DND-41 (cell line): ENCODE data around the gene HDAC4.

Experiments
- ATAC-seq: fragments of 200-7000 bp; cut with Tn5 transposase; 3 replicates; pipeline ENCODE4 v1.9.1; 2021; ENCODE audit warnings: low read depth; ENCODE audit not compliant: insufficient read depth
- DNase-seq: peaks from one replicate; pipeline ENCODE4 v3.0.0-alpha.2; 2020
- H2AFZ ChIP-seq: 2 replicates; pipeline ENCODE4 v1.6.0; 2012; ENCODE audit warnings: low read depth, low read length
- H3K27ac ChIP-seq: 2 replicates; pipeline ENCODE4 v1.5.1; 2012; ENCODE audit warnings: low read length, inconsistent platforms
- H3K27me3 ChIP-seq: fragments of 200-600 bp; sonication (generic); 2 replicates; pipeline ENCODE4 v1.6.0; 2012; ENCODE audit warnings: low read length, mild to moderate bottlenecking, inconsistent platforms; ENCODE audit not compliant: insufficient read depth, poor library complexity
- H3K36me3 ChIP-seq: 2 replicates; pipeline ENCODE4 v1.5.1; 2012; ENCODE audit warnings: low read length, inconsistent platforms; ENCODE audit not compliant: insufficient read depth
- H3K4me1 ChIP-seq: 2 replicates; pipeline ENCODE4 v1.5.1; 2012; ENCODE audit warnings: mild to moderate bottlenecking, low read length; ENCODE audit not compliant: insufficient read depth
- H3K4me2 ChIP-seq: 2 replicates; pipeline ENCODE4 v1.6.0; 2012; ENCODE audit warnings: mild to moderate bottlenecking, moderate library complexity, low read length, inconsistent platforms; ENCODE audit not compliant: insufficient read depth
- H3K4me3 ChIP-seq, 2 experiments: fragments of 200-600 bp in 1 of 2; shearing (Covaris generic) in 1 of 2; 2 replicates each; pipeline ENCODE4 v1.5.1; 2012 to 2016; ENCODE audit warnings: inconsistent platforms in 2 of 2, low read length in 2 of 2, mild to moderate bottlenecking in 2 of 2, low read depth in 1 of 2, moderate library complexity in 1 of 2
- H3K79me2 ChIP-seq: 2 replicates; pipeline ENCODE4 v1.6.0; 2012; ENCODE audit warnings: low read length, inconsistent platforms; ENCODE audit not compliant: insufficient read depth
- H3K9ac ChIP-seq: 2 replicates; pipeline ENCODE4 v1.6.0; 2012; ENCODE audit warnings: low read depth, mild to moderate bottlenecking, inconsistent platforms, low read length, moderate library complexity
- H3K9me3 ChIP-seq: 2 replicates; pipeline ENCODE4 v1.5.1; 2012; ENCODE audit warnings: low read length, moderate library complexity, mild to moderate bottlenecking, inconsistent platforms; ENCODE audit not compliant: insufficient read depth, severe bottlenecking
- H4K20me1 ChIP-seq: 2 replicates; pipeline ENCODE4 v1.6.0; 2012; ENCODE audit warnings: low read length; ENCODE audit not compliant: insufficient read depth
- CTCF ChIP-seq: IDR thresholded peaks from 2 replicates; pipeline ENCODE4 v1.5.1; 2012; ENCODE audit warnings: borderline replicate concordance, low read length, moderate library complexity, mild to moderate bottlenecking; ENCODE audit not compliant: poor library complexity, severe bottlenecking; ENCODE audit errors: extremely low read depth
- EZH2 ChIP-seq: IDR thresholded peaks from 3 replicates; pipeline ENCODE4 v1.6.1; 2012; ENCODE audit warnings: borderline replicate concordance, low read depth, mild to moderate bottlenecking, moderate library complexity, low read length, inconsistent platforms; ENCODE audit not compliant: severe bottlenecking

HDAC4 gene

GRCh38 chr2:239402666-239403065 lies 1.8 kb upstream of the HDAC4 start:
- Histone ChIP-seq H3K9me3 (no peaks in the 10 kb centered on the region), H3K79me2 (peaks cover 41% of the 10 kb centered on the region), H4K20me1 (peaks cover 16% of the 10 kb centered on the region), H2AFZ (no peak overlapping the region), H3K27ac (peak overlapping the region; percentile 98), H3K4me3 (peak overlapping the region; percentile 40 to 78; a peak in 3 of 4 replicates), H3K4me2 (peak overlapping the region; percentile 72), H3K9ac (peak overlapping the region; percentile 90), H3K36me3 (peaks cover 13% of the 10 kb centered on the region; the same call in 1 of the 2 replicates), H3K27me3 (no peaks in the 10 kb centered on the region), H3K4me1 (peaks cover 30% of the 10 kb centered on the region)
- ATAC-seq = no peak
- TF ChIP-seq CTCF (no peak), EZH2 (no peak)
- DNase-seq = no peak

GRCh38 chr2:239401881-239402233 lies 1.0 kb upstream of the HDAC4 start:
- Histone ChIP-seq H3K36me3 (peaks cover 21% of the 10 kb centered on the region), H3K4me2 (peak overlapping the region; percentile 72), H3K9ac (peak overlapping the region; percentile 90), H3K27ac (peak overlapping the region; percentile 98), H4K20me1 (peaks cover 24% of the 10 kb centered on the region), H3K79me2 (peaks cover 49% of the 10 kb centered on the region), H3K4me3 (peak overlapping the region; percentile 40 to 78), H3K27me3 (no peaks in the 10 kb centered on the region), H2AFZ (peak overlapping the region; percentile 93), H3K4me1 (peaks cover 38% of the 10 kb centered on the region), H3K9me3 (no peaks in the 10 kb centered on the region)
- ATAC-seq (peak; percentile 28), DNase-seq (peak; percentile 85)
- TF ChIP-seq EZH2 = no peak
- TF ChIP-seq CTCF = peak; percentile 67

GRCh38 chr2:239401067-239401880 lies 454 bp upstream of the HDAC4 start:
- no peaks in the 10 kb centered on the region for H3K27me3 ChIP-seq
- TF ChIP-seq CTCF (no peak), EZH2 (no peak)
- peaks cover 55% of the 10 kb centered on the region for H3K79me2 ChIP-seq
- peak; percentile 100 for DNase-seq
- H3K27ac ChIP-seq = peak overlapping the region; percentile 98
- peaks cover 27% of the 10 kb centered on the region for H3K36me3 ChIP-seq
- peak overlapping the region; percentile 72 for H3K4me2 ChIP-seq
- H3K9ac ChIP-seq = peak overlapping the region; percentile 90
- peaks cover 44% of the 10 kb centered on the region for H3K4me1 ChIP-seq
- H2AFZ ChIP-seq = peak overlapping the region; percentile 93
- peak; percentile 88 for ATAC-seq
- no peaks in the 10 kb centered on the region for H3K9me3 ChIP-seq
- H3K4me3 ChIP-seq = peak overlapping the region; percentile 40 to 78; a peak in 3 of 4 replicates
- peaks cover 29% of the 10 kb centered on the region for H4K20me1 ChIP-seq
